GM18909 (cell line): ENCODE measurements around the gene MPV17L.
"Not testable (repeated sequence)": the region's sequence is repeated elsewhere in the genome, so short reads cannot be mapped to it uniquely, and the experiment has no call there.

Experiments used
- ATAC-seq: cut with Tn5 transposase; IDR thresholded peaks from one replicate; pipeline ENCODE4 v1.9.1; 2021; ENCODE audit warnings: mild to moderate bottlenecking; ENCODE audit not compliant: unreplicated experiment, poor library complexity

The MPV17L gene

DNA sequence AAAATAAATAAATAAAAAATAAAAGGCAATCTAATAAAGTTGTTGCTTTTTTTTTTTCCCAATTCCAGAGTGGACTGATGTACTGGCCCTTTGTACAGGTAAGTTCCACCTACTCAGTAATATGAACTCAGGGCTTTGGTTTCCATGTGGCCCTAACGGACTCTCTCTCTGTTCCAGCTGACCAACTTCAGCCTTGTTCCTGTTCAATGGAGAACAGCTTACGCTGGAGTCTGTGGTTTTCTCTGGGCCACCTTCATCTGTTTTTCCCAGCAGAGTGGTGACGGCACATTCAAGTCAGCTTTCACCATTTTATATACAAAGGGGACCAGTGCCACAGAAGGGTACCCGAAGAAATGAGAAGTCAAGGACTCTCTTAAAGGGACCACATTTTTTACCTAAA, 12.2 kb downstream of the MPV17L start:
- ATAC-seq = not testable (repeated sequence)

DNA sequence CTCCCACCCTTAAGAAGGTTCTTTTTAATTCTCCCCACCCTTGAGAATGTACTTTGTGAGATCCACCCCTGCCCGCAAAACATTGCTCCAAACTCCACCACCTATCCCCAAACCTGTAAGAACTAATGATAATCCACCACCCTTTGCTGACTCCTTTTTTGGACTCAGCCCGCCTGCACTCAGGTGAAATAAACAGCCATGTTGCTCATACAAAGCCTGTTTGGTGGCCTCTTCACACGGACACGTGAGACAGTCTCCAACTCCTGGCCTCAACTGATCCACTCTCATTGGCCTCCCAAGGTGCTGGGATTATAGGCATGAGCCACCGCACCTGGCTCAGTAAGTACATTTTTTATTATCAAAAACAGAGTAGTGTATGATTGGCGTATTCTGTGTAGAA, 13.9 kb downstream of the MPV17L start:
- ATAC-seq = not testable (repeated sequence)

DNA sequence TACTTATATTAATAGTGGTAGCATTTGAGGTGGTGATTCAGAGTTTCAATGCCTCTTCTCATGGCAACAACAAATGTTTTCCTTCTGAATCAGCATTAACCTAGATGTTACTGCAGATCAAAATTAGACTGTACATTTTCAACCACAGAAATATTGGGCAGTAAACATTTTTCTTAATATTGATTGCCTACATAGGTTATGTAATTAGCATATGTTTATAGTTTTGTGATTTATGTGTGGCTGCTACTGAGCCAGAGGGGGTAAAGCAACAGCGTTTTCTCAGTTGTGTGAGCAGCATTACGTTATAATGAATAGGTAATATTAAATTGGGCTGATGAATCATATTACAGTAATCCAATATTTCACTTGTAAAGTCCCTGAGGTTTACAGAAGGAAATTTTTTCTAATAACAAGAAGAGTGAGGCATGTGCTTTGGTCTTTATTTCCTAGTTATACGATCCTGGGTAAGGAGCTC, 20.0 kb downstream of the MPV17L start:
- ATAC-seq = no peak

DNA sequence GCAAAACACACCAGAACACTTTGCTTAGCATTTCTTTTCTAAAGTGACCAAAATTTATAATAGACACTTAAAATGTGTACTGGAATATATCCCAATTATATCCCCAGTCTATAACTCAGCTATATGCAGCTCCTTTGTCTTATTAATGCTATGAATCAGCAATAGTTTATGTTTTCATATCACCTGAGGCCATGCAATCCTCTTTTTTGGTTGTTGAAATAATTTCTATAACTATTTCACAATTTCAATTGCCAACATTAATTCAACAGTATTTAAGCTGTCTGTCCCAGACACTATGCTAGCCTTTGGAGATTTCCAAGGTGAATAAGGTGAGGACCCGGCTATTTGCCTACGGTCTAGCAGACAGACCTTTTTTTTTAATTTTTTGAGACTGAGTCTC, 21.6 kb downstream of the MPV17L start:
- no peak for ATAC-seq

DNA sequence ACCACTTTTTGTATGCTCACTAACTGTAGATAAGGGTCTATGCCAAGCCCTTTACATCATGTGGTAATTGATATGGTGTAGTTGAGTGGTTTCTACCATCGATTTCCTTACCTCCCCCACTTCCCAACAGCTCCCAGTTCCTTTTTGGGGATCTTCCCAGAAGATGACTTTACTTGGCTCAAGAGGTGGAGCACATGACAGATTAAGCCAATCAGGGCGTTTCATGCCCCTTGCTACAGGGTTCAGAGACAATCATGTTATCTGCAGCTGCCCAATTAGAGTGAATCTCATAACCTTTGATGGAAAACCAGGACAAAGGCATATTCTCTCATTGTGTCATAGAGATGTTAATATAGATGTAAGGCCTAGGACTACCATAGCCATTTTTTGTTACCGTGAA, 22.7 kb downstream of the MPV17L start:
- no peak for ATAC-seq

DNA sequence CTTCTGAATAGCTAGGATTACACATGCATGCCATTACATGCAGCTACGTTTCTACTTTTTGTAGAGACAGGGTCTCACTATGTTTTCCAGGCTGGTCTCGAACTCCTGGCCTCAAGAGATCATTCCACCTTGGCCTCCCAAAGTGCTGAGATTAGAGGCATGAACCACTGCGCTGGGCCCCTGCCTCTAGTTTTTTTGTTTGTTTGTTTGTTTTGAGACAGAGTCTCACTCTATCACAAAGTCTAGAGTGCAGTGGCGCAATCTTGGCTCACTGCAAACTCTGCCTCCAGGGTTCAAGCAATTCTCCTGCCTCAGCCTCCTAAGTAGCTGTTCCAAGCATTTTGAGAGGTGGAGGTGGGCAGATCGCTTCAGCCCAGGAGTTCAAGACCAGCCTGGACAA, 26.1 kb downstream of the MPV17L start:
- not testable (repeated sequence) for ATAC-seq

DNA sequence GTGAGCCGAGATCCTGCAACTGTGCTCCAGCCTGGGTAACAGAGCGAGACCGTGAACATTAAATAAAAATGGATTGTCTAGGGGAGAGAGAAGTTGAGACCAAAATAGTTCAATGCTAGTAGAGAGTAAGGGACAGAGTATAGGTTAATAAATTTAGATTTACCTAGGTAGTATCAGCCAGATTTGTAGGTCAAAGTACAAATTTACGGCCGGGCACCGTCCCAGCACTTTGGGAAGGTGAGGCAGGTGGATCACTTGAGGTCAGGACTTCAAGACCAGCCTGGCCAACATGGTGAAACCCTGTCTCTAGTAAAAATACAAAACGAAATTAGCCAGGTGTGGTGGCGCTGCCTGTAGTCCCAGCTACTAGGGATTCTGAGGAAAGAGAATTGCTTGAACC, 26.7 kb downstream of the MPV17L start:
- ATAC-seq = no peak

DNA sequence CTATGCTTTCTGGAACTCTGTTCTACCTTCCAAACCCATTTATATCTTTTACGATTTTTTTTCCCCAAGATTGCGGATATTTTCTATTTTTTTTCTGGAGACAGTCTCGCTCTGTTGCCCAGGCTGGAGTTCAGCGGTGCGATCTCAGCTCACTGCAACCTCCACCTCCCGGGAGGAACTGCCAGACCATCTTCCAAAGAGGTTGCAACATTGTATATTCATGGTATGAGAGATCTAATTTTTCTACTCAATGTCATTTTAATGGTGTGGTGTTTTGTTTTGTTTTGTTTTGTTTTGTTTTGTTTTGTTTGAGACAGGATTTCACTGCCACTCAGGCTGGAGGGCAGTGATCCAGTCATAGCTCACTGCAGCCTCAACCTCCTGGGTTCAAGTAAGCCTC, 30.3 kb downstream of the MPV17L start:
- no peak for ATAC-seq

DNA sequence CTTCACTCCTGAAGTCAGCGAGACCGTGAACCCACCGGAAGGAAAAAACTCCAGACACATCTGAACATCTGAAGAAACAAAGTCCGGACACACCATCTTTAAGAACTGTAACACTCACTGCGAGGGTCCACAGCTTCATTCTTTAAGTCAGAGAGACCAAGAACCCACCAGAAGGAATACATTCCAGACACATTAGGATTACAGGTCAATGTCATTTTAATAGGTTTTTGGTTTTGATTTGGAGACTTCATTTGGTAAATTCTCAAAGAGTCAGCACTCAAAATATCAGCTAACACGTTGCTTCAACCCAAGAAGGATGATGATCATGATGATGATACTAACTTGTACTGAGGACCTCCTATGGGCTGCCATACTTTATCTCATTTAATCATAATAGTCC, 31.2 kb downstream of the MPV17L start:
- no peak for ATAC-seq

DNA sequence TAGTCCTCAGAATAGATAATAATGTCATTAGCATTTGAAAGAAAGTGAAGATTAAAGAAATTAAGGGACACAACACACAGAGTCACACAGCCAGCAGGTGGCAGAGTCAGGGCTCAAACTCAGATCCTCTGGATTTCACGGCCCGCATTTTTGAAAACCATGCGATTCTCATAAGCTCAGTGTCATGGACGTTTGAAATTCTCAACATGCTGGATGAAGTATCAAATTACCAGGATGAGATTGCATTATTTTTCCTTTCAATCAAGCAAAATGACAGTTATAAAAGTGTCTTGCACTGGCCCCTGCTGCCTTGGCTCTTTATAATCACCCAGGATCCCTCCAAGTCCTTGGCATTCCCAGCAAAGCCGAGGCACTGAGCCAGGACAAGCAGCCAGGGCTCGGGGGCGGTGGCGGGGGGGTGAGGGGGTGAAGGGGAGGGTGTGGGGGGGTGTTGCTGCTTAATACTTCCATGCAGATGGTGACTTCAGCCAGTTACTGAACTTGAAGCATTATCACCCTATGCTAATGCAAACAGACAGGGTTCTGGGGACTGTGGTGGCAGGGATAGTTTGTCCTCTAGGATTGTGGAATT, 32.2 kb downstream of the MPV17L start:
- ATAC-seq = no peak

DNA sequence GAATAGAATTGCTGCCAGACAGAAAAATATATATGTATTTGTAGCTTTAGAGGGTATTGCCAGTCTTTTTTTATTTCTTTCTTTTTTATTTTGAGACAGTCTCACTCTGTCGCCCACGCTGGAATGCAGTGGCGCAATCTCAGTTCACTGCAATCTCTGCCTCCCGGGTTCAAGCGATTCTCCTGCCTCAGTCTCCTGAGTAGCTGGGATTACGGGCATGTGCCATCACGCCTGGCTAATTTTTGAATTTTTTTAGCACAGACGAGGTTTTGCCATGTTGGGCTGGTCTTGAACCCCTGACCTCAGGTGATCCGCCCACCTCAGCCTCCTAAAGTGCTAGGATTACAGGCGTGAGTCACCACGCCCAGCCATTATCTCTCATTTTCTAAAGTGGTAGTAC, 35.3 kb downstream of the MPV17L start:
- not testable (repeated sequence) for ATAC-seq

DNA sequence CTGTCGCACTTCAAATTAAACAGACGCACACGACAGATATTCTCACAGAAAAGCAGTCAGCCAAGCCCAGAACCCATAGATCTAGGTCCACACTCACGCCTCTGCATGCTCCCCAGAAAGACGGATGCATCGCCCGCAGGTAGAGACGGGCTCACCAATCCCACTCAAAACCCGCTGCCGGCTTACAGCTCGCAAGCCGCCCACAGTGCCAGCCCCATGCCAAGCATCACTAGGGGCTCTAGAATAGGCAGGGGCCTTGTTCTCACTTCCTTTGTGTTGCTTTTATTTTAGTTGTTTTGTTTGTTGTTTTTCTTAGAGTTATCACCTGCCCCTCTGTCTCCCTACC, 38.5 kb downstream of the MPV17L start:
- no peak for ATAC-seq

DNA sequence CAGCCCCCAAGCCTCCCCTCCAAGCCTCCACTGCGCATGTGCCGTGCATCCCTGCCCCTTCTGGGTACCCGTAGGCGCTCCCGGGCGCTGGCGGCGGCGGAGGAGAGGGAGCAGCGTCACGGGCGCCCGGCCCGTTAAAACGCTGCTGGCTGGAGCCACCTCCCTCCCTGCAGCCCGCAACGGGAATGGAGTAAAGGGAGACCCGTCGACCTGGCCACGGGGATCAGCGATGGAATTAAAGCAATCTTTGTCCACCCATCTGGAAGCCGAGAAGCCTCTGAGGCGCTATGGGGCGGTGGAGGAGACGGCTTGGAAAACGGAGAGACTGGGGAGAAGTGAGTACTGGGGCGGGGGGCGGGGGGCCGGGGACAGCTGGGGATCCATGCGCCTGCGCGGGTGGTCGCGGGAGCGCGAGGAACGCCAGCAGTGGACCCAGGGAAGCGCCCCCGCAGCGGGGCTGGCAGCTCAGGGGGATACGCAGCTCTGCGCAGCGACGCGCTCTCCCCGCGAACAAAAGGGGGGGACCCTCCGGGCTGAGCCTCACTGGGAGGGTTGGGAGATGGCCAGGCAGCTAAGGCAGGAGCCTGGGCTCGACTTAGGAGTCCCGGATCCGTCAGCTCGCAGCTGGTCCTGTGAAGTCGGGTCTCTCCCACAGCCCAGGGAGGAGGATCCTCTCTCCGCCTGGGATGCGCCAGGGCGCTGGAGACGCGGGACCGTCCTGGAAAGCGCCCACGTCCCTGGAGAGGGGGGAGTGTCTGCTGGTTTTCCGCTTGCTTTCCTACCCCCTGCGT, 39.1 kb downstream of the MPV17L start, which contains the start of gene BMERB1:
BMERB1 (plus strand) TSS at position 164 of the 791 bp plus-strand sequence; CDS start at position 230, 66 bp downstream.
- ATAC-seq = no peak

DNA sequence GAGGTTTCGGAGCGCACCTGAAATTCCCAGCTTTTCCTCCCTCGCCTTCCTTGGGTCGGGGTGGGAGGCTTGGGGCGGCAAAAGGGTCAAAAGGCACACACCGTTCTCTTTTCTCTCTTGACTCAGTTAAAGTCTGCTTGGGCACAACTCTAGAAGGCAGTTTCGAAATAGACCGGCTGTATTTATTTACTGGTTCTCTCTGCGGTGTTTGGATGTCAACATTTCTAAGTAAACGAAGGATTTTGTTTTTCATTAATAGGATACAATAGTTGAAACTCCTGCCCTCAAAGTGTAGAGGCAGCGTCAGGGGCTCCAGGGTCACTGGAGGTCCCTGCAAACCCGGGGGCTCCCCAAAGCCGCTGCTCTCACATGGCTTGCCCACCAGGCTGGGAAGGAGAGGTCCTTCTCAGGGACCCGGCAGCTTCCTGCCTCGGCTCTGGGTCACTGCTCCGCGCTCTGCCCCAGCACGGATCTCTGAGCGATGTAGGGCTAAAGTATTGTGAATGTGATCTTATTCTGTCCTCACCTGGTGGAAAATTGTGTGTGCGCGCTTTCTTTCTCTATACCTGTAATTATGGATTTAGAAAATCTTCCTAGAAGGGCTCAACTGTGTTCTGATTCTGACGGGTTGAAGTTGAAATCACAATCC, 39.8 kb downstream of the MPV17L start:
- ATAC-seq = no peak

DNA sequence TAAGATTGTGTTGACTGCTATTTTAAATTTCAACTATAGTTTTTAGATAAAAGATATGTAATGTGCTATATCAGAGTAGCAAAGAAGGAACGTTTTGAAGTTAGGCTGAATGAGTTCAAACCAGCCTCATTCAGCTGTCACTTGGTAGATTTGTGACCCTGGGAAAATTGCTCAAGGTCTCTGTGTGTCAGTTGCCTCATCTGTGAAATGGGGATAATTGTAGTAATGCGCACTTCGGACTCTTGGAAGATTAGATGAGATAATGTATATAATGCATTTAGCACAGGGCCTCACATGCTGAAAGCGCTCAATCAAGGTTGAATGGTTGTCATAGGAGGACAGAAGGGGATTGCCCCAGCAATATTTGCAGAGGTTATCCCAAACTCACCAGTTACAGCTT, 43.5 kb downstream of the MPV17L start:
- ATAC-seq = no peak

DNA sequence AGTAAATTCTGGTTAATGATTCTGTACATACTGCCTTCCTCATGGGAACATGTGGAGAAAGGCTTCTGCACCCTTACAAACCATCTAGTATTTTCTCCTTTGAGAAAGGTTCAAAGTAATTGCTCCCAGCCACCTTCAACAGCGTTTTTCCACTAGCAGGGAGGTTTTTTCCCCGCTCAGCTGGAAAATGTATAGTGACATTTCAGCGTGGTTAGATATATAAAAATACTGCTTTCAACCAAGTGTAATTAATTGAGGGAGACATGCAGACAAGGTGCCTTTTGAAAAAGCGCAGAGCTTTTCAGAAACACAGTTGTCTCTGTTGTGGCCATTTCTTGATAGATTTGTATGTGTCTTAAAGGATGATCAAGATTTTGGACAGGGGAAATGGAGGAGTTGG, 44.0 kb downstream of the MPV17L start:
- no peak for ATAC-seq

DNA sequence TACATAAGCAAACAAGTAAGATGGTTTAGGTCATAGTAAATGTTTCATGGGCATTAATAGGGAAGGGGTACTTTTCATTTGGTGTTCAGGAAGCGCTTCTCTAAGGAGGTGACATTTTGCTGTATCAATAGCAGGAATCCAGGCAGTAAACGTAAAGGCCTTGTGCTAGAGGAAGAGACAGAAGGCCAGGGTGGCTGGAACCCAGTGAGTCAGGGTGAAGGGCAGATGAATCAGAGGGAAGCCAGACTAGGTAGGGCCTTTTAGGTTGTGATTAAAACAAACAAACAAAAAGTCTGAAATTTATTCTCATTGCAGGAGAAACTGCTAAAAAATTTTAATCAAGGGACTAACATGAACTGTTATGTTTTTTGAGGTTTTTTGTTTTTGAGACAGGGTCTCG, 45.3 kb downstream of the MPV17L start:
- no peak for ATAC-seq

DNA sequence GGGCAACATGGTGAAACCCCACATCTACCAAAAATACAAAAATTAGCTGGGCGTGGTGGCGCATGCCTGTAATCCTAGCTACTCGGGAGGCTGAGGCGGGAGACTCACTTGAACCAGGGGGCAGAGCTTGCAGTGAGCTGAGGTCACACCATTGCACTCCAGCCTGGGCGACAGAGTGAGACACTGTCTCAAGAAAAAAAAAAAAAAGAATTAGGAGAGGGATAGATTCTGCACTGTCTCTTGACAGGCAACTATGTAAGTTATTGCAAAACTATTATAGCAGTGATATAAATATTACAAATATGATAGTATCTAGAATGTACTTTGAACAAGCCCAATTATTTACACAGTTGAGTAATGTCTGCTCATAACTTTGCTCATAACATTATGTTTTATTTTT, 46.6 kb downstream of the MPV17L start:
- not testable (repeated sequence) for ATAC-seq

DNA sequence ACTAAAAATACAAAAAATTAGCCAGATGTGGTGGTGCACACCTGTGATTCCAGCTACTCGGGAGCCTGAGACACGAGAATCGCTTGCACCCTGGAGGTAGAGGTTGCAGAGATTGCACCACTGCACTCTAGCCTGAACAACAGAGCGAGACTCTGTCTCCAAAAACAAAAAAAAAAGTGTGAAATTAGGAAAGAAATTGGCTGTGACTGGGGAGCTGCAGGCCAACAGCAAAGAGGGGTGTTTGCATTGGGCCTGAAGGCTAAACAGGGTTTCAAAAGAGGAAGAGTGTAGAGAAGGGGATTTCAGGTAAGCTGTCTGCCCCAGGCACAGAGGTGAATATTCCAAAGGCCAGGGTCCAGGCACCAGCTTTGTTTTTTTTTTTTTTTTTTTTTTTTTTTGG, 48.2 kb downstream of the MPV17L start:
- ATAC-seq = no peak

DNA sequence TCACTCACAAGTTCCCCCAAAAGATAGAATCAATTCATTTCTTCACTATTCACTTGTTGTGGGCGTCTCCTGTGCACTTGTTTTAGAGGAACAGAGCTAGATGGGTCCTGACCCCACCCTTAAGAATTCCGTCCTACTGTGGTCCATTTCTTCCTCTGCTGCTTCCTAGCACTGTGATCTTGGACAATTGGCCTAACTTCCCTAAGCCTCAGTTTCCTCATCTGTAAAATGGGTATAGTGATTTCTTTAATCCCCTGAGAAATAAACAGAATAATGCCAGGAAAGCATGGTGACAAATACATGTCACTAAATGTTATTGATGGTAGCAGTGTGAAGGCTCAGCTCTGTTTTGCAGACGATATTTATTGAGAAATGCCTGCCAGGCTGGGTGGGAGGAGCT, 48.7 kb downstream of the MPV17L start:
- no peak for ATAC-seq

DNA sequence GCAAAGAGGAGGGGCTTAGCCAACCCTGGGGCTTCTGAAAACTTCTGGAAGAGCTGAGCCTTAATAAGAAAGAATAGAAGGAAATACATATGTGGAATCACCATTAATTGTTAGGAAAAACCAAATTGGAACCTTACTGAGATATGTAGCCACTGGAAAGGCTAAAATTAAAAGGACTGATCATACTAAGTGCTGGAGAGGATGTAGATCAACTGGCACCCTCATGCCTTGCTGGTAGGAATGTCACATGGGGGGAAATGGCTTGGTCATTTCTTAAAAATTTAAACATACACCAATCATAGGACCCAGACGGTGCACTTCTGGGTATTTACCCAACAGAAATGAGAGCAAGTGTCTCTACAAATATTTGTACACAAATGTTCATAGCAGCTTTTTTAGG, 49.9 kb downstream of the MPV17L start:
- ATAC-seq = no peak

DNA sequence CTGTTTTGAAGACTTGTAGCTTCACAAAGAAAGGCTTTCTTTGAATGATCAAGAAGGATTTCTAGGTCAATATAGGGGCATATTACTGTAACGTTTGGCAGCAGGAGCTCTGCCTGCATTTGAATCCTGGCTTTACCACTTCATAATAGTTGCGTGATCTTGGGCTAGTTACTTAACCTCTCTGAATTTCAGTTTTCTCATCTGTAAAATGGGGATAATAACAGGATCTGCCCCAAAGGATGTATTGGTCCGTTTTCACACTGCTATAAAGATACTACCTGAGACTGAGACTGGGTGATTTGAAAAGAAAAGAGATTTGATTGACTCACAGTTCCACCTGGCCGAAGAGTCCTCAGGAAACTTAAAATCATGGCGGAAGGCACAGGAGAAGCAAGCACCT, 51.3 kb downstream of the MPV17L start:
- no peak for ATAC-seq
